Upper lobe of right lung (tissue), 1 donor: ENCODE data around the gene FOXD3. TPM values are rescaled to one million over a fixed set of nuclear protein-coding genes. Genes with fewer than 3 reads are reported as not detected.
"Not testable (repeated sequence)": the region's sequence is repeated elsewhere in the genome, so short reads cannot be mapped to it uniquely, and the experiment has no call there.

Experiments used
- ATAC-seq: fragments of 200-7000 bp; cut with Tn5 transposase; one replicate; pipeline ENCODE4 v1.9.1; 2020; ENCODE audit warnings: mild to moderate bottlenecking, moderate library complexity
- DNase-seq: peaks from one replicate; pipeline ENCODE4 v3.0.0-alpha.2; 2020
- H3K27ac ChIP-seq: fragments of 200-600 bp; one replicate; pipeline ENCODE4 v1.8.0; 2022
- H3K27me3 ChIP-seq: fragments of 200-600 bp; one replicate; pipeline ENCODE4 v1.8.0; 2022; ENCODE audit warnings: mild to moderate bottlenecking
- H3K36me3 ChIP-seq: fragments of 200-600 bp; one replicate; pipeline ENCODE4 v1.8.0; 2022
- H3K4me1 ChIP-seq: fragments of 200-600 bp; one replicate; pipeline ENCODE4 v1.8.0; 2022
- H3K4me3 ChIP-seq: fragments of 200-600 bp; one replicate; pipeline ENCODE4 v1.8.0; 2022; ENCODE audit warnings: mild to moderate bottlenecking
- H3K9me3 ChIP-seq: fragments of 200-600 bp; one replicate; pipeline ENCODE4 v1.8.0; 2022
- intact Hi-C: fragments of 100-400 bp; cut with DNase I; formaldehyde crosslinking; loops from one replicate; pipeline ENCODE4 v1.11.0; 2022
- total RNA-seq: library from RNA; stranded (reverse); fragmentation: NEBNext Ultra II Directional; extraction: Animal tissue kit (Norgen Biotek cat#: 25700); gene quantifications from one replicate; pipeline ENCODE4 v1.2.1, GENCODE V29; 2021
- TF ChIP-seq, protein P1 (sequence below): fragments of 200-600 bp; IDR thresholded peaks from one replicate; pipeline ENCODE4 v1.8.0; 2022; ENCODE audit warnings: antibody characterized with exemption
- donor health status: DM: no; HTN: yes; CAD: no; lungs with severe emphysema.

The FOXD3 gene
- total RNA-seq, 1 donor from 2014 or later: not detected

DNA sequence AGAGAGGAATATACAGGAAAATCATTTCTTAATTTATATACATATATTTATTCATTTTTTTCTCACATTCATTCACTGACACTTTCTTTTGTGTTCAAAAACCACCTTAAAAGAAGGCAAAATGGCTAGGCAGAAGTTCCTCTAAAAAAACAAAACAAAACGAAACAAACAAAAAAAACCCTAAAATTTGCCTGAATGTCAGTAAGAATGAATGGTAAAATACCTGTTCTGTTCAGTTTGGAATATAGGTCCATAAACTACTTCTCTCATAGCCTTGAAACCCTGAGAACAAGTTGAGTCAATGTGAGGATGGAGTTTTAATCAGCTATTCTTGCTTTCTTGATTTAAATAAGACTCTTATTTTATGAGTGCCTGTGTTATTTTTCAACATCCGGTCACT lies 30.4 kb downstream of the FOXD3 start:
- DNase-seq: no peak
- Histone ChIP-seq H3K4me3 (no peak overlapping the region), H3K4me1 (no peaks in the 10 kb centered on the region), H3K36me3 (no peaks in the 10 kb centered on the region), H3K9me3 (no peaks in the 10 kb centered on the region), H3K27ac (no peak overlapping the region), H3K27me3 (peaks cover 15% of the 10 kb centered on the region)
- intact Hi-C loops: no loop called here
- ATAC-seq: no peak
- TF ChIP-seq, protein P1, sequence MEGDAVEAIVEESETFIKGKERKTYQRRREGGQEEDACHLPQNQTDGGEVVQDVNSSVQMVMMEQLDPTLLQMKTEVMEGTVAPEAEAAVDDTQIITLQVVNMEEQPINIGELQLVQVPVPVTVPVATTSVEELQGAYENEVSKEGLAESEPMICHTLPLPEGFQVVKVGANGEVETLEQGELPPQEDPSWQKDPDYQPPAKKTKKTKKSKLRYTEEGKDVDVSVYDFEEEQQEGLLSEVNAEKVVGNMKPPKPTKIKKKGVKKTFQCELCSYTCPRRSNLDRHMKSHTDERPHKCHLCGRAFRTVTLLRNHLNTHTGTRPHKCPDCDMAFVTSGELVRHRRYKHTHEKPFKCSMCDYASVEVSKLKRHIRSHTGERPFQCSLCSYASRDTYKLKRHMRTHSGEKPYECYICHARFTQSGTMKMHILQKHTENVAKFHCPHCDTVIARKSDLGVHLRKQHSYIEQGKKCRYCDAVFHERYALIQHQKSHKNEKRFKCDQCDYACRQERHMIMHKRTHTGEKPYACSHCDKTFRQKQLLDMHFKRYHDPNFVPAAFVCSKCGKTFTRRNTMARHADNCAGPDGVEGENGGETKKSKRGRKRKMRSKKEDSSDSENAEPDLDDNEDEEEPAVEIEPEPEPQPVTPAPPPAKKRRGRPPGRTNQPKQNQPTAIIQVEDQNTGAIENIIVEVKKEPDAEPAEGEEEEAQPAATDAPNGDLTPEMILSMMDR: no peak

DNA sequence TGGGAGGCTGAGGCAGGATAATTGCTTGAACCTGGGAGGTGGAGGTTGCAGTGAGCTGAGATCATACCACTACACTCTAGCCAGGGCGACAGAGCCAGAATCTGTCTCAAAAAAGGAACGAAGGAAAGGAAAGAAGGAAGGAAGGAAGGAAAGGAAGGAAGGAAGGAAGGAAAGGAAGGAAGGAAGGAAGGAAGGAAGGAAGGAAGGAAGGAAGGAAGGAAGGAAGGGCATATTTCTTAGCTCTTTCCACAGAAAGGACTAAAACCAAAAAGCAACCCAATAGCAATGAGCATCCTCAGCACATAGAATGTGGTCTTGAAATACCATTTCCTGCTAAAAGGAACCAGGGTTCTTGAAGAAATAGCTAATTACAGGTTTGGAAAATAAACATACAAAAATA lies 33.9 kb downstream of the FOXD3 start:
- H3K36me3 ChIP-seq, H3K27ac ChIP-seq, DNase-seq, H3K9me3 ChIP-seq, H3K4me3 ChIP-seq, intact Hi-C loops, ATAC-seq, H3K4me1 ChIP-seq: not testable (repeated sequence)
- H3K27me3 ChIP-seq: peaks cover 12% of the 10 kb centered on the region

DNA sequence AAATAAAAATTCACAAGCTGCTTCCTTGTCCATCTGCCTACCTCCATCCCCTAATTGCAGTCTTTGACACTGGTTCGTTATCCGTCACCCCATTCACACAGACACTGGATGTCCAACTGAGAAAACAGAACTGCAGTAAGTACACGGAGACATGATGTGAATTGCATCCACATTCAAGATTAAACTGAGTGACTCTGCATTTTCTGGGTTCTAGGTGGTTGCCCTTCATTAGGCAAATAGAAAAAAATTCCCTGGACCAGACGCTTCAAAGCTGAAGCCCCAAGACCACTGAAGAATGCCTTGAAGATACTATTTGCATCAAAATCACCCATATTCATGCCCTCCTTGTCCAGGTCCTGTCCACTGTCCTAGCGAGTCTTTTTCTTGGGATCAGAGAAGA lies 37.2 kb downstream of the FOXD3 start:
- no peaks in the 10 kb centered on the region for H3K9me3 ChIP-seq
- no peak overlapping the region for H3K4me3 ChIP-seq
- H3K36me3 ChIP-seq: no peaks in the 10 kb centered on the region
- H3K27ac ChIP-seq: no peak overlapping the region
- H3K4me1 ChIP-seq: no peaks in the 10 kb centered on the region
- TF ChIP-seq, protein P1: no peak
- no peak for DNase-seq
- H3K27me3 ChIP-seq: peaks cover 4% of the 10 kb centered on the region
- intact Hi-C loops: no loop called here
- ATAC-seq: no peak

DNA sequence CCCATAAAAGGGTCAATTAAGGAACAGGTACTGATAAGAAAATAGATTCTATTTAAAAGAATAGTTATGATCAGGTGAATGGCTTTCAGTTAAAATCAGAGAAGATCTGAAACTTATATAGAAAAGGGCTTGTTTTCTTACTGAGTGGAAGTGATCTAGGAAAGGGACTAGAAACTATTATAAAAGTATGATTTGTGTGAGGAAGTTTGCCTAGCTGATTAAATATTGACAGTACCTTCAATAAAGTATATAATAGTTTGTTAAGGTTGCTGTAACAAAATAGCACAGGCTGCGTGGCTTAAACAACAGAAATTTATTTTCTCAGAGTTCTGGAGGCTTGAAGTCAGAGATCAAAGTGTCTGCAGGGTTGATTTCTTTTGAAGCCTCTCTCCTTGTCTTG lies 39.7 kb downstream of the FOXD3 start:
- DNase-seq (no peak), ATAC-seq (no peak)
- H3K27me3 ChIP-seq: peaks cover 4% of the 10 kb centered on the region
- H3K4me3 ChIP-seq: no peak overlapping the region
- TF ChIP-seq, protein P1: no peak
- no peaks in the 10 kb centered on the region for H3K36me3 ChIP-seq
- no peaks in the 10 kb centered on the region for H3K9me3 ChIP-seq
- H3K27ac ChIP-seq: no peak overlapping the region
- H3K4me1 ChIP-seq: peaks cover 3% of the 10 kb centered on the region
- intact Hi-C loops: no loop called here

DNA sequence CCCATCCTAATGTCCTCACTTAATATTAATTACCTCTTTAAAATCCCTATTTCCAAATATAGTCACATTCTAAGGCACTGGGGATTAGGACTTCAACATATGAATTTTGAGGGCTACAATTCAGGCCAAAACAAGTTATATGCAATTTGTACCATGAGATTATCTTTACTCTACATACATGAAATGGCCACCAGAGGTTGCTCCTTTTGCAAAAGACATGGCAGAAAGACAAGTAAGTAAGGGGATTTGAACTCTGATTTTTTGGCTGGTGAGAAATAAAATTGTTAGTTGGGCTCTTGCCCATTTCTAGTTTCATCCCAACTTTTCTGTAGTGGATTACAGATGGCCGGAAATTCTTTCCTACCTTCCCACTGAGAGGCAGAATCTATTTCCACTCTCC lies 40.2 kb downstream of the FOXD3 start:
- Histone ChIP-seq H3K9me3 (no peaks in the 10 kb centered on the region), H3K4me3 (no peak overlapping the region), H3K4me1 (peaks cover 5% of the 10 kb centered on the region), H3K27ac (no peak overlapping the region), H3K27me3 (peaks cover 2% of the 10 kb centered on the region), H3K36me3 (no peaks in the 10 kb centered on the region)
- TF ChIP-seq, protein P1: no peak
- DNase-seq (no peak), ATAC-seq (no peak)
- intact Hi-C loops: no loop called here

DNA sequence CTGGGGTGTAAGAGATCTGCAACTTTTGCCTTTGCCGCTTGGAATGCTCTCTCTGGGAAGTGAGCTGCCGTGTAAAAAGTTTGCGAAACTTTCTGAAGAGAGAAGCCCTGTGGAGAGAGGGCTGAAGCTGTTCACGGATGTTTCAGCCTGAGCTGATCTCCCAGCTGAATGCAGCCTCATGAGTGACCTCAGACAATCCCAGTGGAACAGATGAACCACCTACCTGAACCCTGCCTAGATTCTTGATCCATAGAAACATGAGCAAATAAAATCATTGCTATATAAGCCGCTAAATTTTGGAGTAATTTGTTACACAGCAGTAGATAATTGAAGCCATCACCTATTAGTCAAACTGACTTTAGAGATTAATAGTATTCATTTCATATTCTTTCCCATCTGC lies 40.6 kb downstream of the FOXD3 start:
- DNase-seq (no peak), ATAC-seq (no peak)
- H3K27ac ChIP-seq: no peak overlapping the region
- no peak overlapping the region for H3K4me3 ChIP-seq
- H3K4me1 ChIP-seq: peaks cover 5% of the 10 kb centered on the region
- H3K36me3 ChIP-seq: no peaks in the 10 kb centered on the region
- H3K9me3 ChIP-seq: no peaks in the 10 kb centered on the region
- TF ChIP-seq, protein P1: no peak
- intact Hi-C loops: no loop called here
- no peaks in the 10 kb centered on the region for H3K27me3 ChIP-seq
